ENCODE data around the gene AHNAK.

GRCh38 chr11:62569611-62570010, 23.0 kb upstream of the AHNAK start:
- TF ChIP-seq CTCF (IDR thresholded peaks at IDR 0.05; ENCODE audit: low read depth, low read length, missing input control): no peak
- no peak for TF ChIP-seq REST (IDR thresholded peaks at IDR 0.05)
- TF ChIP-seq EGR1 (IDR thresholded peaks at IDR 0.05; ENCODE audit: low read depth in 2 of 2): no peak
- no peak for TF ChIP-seq YY1 (IDR thresholded peaks at IDR 0.05)
- no peak for TF ChIP-seq RXRA (IDR thresholded peaks at IDR 0.05)
- no peak for TF ChIP-seq SP1 (IDR thresholded peaks at IDR 0.05)
- no peak for TF ChIP-seq MAX (IDR thresholded peaks at IDR 0.05)
- TF ChIP-seq RAD21 (IDR thresholded peaks at IDR 0.05): no peak
- no peak for TF ChIP-seq JUND (IDR thresholded peaks at IDR 0.05)
- no peak for TF ChIP-seq GABPA (IDR thresholded peaks at IDR 0.05 in 1 of 2, conservative IDR thresholded peaks at IDR 0.05 in 1 of 2)
- no peak for TF ChIP-seq HNF4G (IDR thresholded peaks at IDR 0.05)
